IMR-90 (cell line): ENCODE data around the gene IL15RA.

ENCODE experiments used
- CTCF ChIP-seq: conservative IDR thresholded peaks from 2 replicates; pipeline ENCODE4 v1.5.1; 2012; ENCODE audit warnings: mild to moderate bottlenecking, low read depth, low read length, improper control_type of control experiment
- POLR2A ChIP-seq: IDR thresholded peaks from 2 replicates; pipeline ENCODE4 v1.6.1; 2012; ENCODE audit warnings: mild to moderate bottlenecking, low read depth, low read length

GRCh38 chr10:5960070-5960972, 17.0 kb downstream of the IL15RA start:
- TF ChIP-seq CTCF (no peak), POLR2A (no peak)
